Smooth muscle cell (in vitro differentiated cells): Measurements from ENCODE around the gene ZBED1. TPM values are rescaled to one million over a fixed set of nuclear protein-coding genes. Genes with fewer than 3 reads are reported as not detected.
"Not testable (repeated sequence)": the region's sequence is repeated elsewhere in the genome, so short reads cannot be mapped to it uniquely, and the experiment has no call there.

Source experiments
- DNase-seq: peaks from one replicate; lab custom pipeline; 2025; ENCODE audit not compliant: unreplicated experiment; lab: John Stamatoyannopoulos, UW
- H2AFZ ChIP-seq: fragments of 200-600 bp; sonication (generic); 2 replicates; pipeline ENCODE4 v1.6.0; 2016; ENCODE audit warnings: antibody characterized with exemption, low read depth, mild to moderate bottlenecking
- H3F3A ChIP-seq: fragments of 200-600 bp; sonication (generic); 2 replicates; pipeline ENCODE4 v1.6.0; 2017; ENCODE audit warnings: antibody characterized with exemption, low read depth
- H3K27ac ChIP-seq: fragments of 200-600 bp; sonication (generic); 2 replicates; pipeline ENCODE4 v1.5.1; 2016; ENCODE audit warnings: low read depth, mild to moderate bottlenecking
- H3K27me3 ChIP-seq: fragments of 200-600 bp; sonication (generic); 2 replicates; pipeline ENCODE4 v1.6.1; 2016; ENCODE audit warnings: low read depth, mild to moderate bottlenecking
- H3K36me3 ChIP-seq: fragments of 200-600 bp; sonication (generic); 2 replicates; pipeline ENCODE4 v1.5.1; 2016; ENCODE audit warnings: low read depth
- H3K4me1 ChIP-seq: fragments of 200-600 bp; sonication (generic); 2 replicates; pipeline ENCODE4 v1.5.1; 2016; ENCODE audit warnings: low read depth
- H3K4me2 ChIP-seq: fragments of 200-600 bp; sonication (generic); 2 replicates; pipeline ENCODE4 v1.6.0; 2016; ENCODE audit warnings: mild to moderate bottlenecking
- H3K4me3 ChIP-seq: fragments of 200-600 bp; sonication (generic); 2 replicates; pipeline ENCODE4 v1.5.1; 2016; ENCODE audit warnings: mild to moderate bottlenecking
- H3K79me2 ChIP-seq: fragments of 200-600 bp; sonication (generic); 2 replicates; pipeline ENCODE4 v1.6.0; 2016; ENCODE audit warnings: low read depth, mild to moderate bottlenecking
- H3K9ac ChIP-seq: fragments of 200-600 bp; sonication (generic); 2 replicates; pipeline ENCODE4 v1.6.0; 2016; ENCODE audit warnings: low read depth
- H3K9me3 ChIP-seq: fragments of 200-600 bp; sonication (generic); replicated peaks from 2 replicates; pipeline ENCODE4 v1.5.1; 2016; ENCODE audit warnings: low read depth
- H4K20me1 ChIP-seq: fragments of 200-600 bp; sonication (generic); 2 replicates; pipeline ENCODE4 v1.6.0; 2016; ENCODE audit warnings: low read depth
- CTCF ChIP-seq: fragments of 200-600 bp; sonication (generic); IDR thresholded peaks from 2 replicates; pipeline ENCODE4 v1.5.1; 2017; ENCODE audit warnings: borderline replicate concordance, mild to moderate bottlenecking, antibody characterized with exemption; ENCODE audit not compliant: insufficient read depth, poor library complexity, severe bottlenecking
- WGBS: methylation state at CpG from one replicate; pipeline ENCODE4 v1.1.7; 2016; ENCODE audit warnings: low lambda C conversion rate; 5-methylcytosine and 5-hydroxymethylcytosine counted together
- polyA plus RNA-seq: library from polyadenylated mRNA; unstranded; fragments of >200 nt; fragmentation: Nextera tagmentation; extraction: Ambion mirVana; gene quantifications from 2 replicates; pipeline ENCODE4 v1.2.1, GENCODE V29; 2016
- total RNA-seq: library from RNA; depleted of rRNA; stranded (reverse); fragments of >200 nt; gene quantifications from 2 replicates; pipeline ENCODE4 v1.2.3, GENCODE V29; 2014

Gene ZBED1
- total and polyA plus RNA-seq, 2 experiments from 2014 or later, result 19.0 to 23.6 TPM

- no peak overlapping the region for H2AFZ ChIP-seq
- H3F3A ChIP-seq, result no peaks in the 10 kb centered on the region
- no peaks in the 10 kb centered on the region for H3K4me1 ChIP-seq
- H3K4me3 ChIP-seq, result no peak overlapping the region
- H3K36me3 ChIP-seq, result no peaks in the 10 kb centered on the region
- H3K9ac ChIP-seq, result no peak overlapping the region
- H3K27ac ChIP-seq, result no peak overlapping the region
- H3K79me2 ChIP-seq, result no peaks in the 10 kb centered on the region
- TF ChIP-seq CTCF, result no peak
- WGBS, result 94% methylated on average over 5 of the region's 5 CpGs
- no peaks in the 10 kb centered on the region for H3K9me3 ChIP-seq
- H3K4me2 ChIP-seq, result no peak overlapping the region
- H3K27me3 ChIP-seq, result no peaks in the 10 kb centered on the region
- H4K20me1 ChIP-seq, result no peaks in the 10 kb centered on the region
- no peak for DNase-seq
Observed at GRCh38 chrX:2536974-2537373, 36.2 kb upstream of the ZBED1 start.

DNA sequence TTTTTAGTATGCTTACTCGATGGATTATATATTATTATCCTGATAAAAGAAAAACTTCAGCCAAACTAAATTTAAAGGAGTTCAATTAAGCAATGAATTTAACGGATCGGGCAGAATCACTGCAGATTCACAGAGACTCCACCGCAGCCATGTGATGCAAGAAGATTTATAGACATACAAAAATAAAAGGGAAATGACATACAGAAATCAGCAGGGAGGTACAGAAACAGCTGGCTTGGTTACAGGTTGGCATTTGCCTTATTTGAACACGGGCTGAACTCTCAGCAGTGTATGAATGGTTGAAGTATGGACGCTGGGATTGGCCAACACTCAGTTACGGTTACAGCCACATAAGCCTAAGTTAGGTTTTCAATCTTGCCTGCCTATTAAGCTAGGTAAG, 35.4 kb upstream of the ZBED1 start:
- no peaks in the 10 kb centered on the region for H3F3A ChIP-seq
- H3K27ac ChIP-seq, result no peak overlapping the region
- H3K9ac ChIP-seq, result no peak overlapping the region
- no peak for TF ChIP-seq CTCF
- H3K27me3 ChIP-seq, result no peaks in the 10 kb centered on the region
- H2AFZ ChIP-seq, result no peak overlapping the region
- H3K36me3 ChIP-seq, result no peaks in the 10 kb centered on the region
- no peaks in the 10 kb centered on the region for H4K20me1 ChIP-seq
- DNase-seq, result no peak
- no peak overlapping the region for H3K4me3 ChIP-seq
- no peaks in the 10 kb centered on the region for H3K4me1 ChIP-seq
- 96% methylated on average over 7 of the region's 7 CpGs for WGBS
- no peaks in the 10 kb centered on the region for H3K79me2 ChIP-seq
- no peaks in the 10 kb centered on the region for H3K9me3 ChIP-seq
- no peak overlapping the region for H3K4me2 ChIP-seq

- H3K9ac ChIP-seq, H3K27ac ChIP-seq, H4K20me1 ChIP-seq, H2AFZ ChIP-seq, H3K4me3 ChIP-seq, H3K27me3 ChIP-seq, DNase-seq, H3K4me2 ChIP-seq, H3F3A ChIP-seq, H3K36me3 ChIP-seq, H3K9me3 ChIP-seq, H3K79me2 ChIP-seq, H3K4me1 ChIP-seq: not testable (repeated sequence)
- 75% methylated on average over 5 of the region's 5 CpGs for WGBS
Observed at GRCh38 chrX:2534261-2535021, 33.7 kb upstream of the ZBED1 start.

DNA sequence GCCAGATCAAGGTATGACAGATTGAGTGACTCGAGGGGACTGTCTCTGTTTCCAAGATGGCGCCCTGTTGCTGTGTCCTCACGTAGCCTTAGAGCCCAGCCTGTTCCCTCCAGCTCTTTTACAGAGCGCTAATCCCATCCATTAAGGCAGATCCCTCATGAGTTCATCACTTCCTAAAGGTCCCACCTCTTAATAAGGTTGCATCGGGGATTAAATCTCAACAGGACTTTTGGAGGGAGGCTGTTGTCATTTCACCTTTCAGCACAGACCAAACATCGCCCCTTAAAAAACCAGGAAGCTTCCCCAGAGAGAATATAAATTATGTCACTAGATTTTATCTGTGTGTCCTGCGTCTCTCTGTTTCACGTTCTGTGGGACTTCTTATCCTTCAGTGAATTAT, 32.6 kb upstream of the ZBED1 start:
- whole genome bisulfite sequencing, result 61% methylated on average over 8 of the region's 8 CpGs
- Histone ChIP-seq H2AFZ (no peak overlapping the region), H3K79me2 (no peaks in the 10 kb centered on the region), H3K4me2 (no peak overlapping the region), H3K4me3 (no peak overlapping the region), H4K20me1 (no peaks in the 10 kb centered on the region), H3K27me3 (no peaks in the 10 kb centered on the region), H3K9me3 (no peaks in the 10 kb centered on the region), H3K9ac (no peak overlapping the region), H3K36me3 (no peaks in the 10 kb centered on the region), H3K27ac (no peak overlapping the region), H3K4me1 (no peaks in the 10 kb centered on the region), H3F3A (no peaks in the 10 kb centered on the region)
- no peak for TF ChIP-seq CTCF
- no peak for DNase-seq
